GM12878 (cell line): ENCODE data around the gene EXOSC2. TPM values are rescaled to one million over a fixed set of nuclear protein-coding genes. Genes with fewer than 3 reads are reported as not detected.

ENCODE experiments used
- ATAC-seq: fragments of 200-7000 bp; cut with Tn5 transposase; 3 replicates; pipeline ENCODE4 v1.9.1; 2020; ENCODE audit warnings: mild to moderate bottlenecking, moderate library complexity
- BruUV-seq: library from RNA; stranded (reverse); fragments of 400-500 nt; replicated peaks from 2 replicates; lab custom pipeline; 2021; lab: Mats Ljungman, UMichigan
- CTCF ChIA-PET: fragments of 300-600 bp; sonication (Branson Sonifier 250); formaldehyde crosslinking; extraction: SDS; loops from one replicate; lab custom pipeline; 2021; ENCODE audit warnings: inconsistent platforms; lab: Yijun Ruan, JAX
- POLR2A ChIA-PET: fragments of 350-600 bp; formaldehyde crosslinking; extraction: SDS; loops from one replicate; lab custom pipeline; 2021; ENCODE audit warnings: inconsistent platforms; lab: Charles Lee
- RAD21 ChIA-PET: fragments of 300-600 bp; sonication (Branson Sonifier 250); formaldehyde crosslinking; loops from one replicate; lab custom pipeline; 2023; ENCODE audit warnings: antibody characterized with exemption; ENCODE audit not compliant: unreplicated experiment; lab: Charles Lee
- SMC1A ChIA-PET: fragments of 300-600 bp; sonication (Branson Sonifier 250); formaldehyde crosslinking; loops from one replicate; lab custom pipeline; 2023; ENCODE audit not compliant: unreplicated experiment, uncharacterized antibody; lab: Charles Lee
- DNase-seq: peaks from one replicate; pipeline ENCODE4 v3.0.0-alpha.2; 2011; ENCODE audit warnings: low read depth, low spot score
- FAIRE-seq: peaks from 3 replicates; lab custom pipeline; 2011; peaks lifted over from hg19 to GRCh38; lab: Jason Lieb, UNC
- H2AFZ ChIP-seq: 2 replicates; pipeline ENCODE4 v1.6.0; 2011; ENCODE audit warnings: low read depth, low read length, control low read depth; ENCODE audit not compliant: control insufficient read depth
- H3K27ac ChIP-seq: 2 replicates; pipeline ENCODE4 v1.5.1; 2011; ENCODE audit warnings: control low read depth; ENCODE audit not compliant: control insufficient read depth, insufficient read depth
- H3K27me3 ChIP-seq, 2 experiments: replicated peaks in 1 of 2; 2 replicates each; pipeline versions ENCODE4 v1.6.0 to v1.6.1; 2011; ENCODE audit warnings: low read length in 1 of 2; ENCODE audit not compliant: control insufficient read depth in 2 of 2, insufficient read depth in 2 of 2
- H3K36me3 ChIP-seq, 2 experiments: 2 replicates each; pipeline ENCODE4 v1.5.1; 2011; ENCODE audit warnings: low read length in 1 of 2; ENCODE audit not compliant: control insufficient read depth in 2 of 2, insufficient read depth in 2 of 2
- H3K4me1 ChIP-seq: 2 replicates; pipeline ENCODE4 v1.6.1; 2011; ENCODE audit warnings: mild to moderate bottlenecking, low read length, moderate library complexity, mixed read lengths; ENCODE audit not compliant: control insufficient read depth, insufficient read depth
- H3K4me2 ChIP-seq: 2 replicates; pipeline ENCODE4 v1.6.0; 2011; ENCODE audit warnings: control low read depth; ENCODE audit not compliant: control insufficient read depth, insufficient read depth
- H3K4me3 ChIP-seq: fragments of 200-600 bp; sonication (generic); 2 replicates; pipeline ENCODE4 v1.5.1; 2016
- H3K79me2 ChIP-seq: 2 replicates; pipeline ENCODE4 v1.6.0; 2011; ENCODE audit warnings: low read length; ENCODE audit not compliant: control insufficient read depth, insufficient read depth
- H3K9ac ChIP-seq: 2 replicates; pipeline ENCODE4 v1.8.0; 2011; ENCODE audit warnings: low read length, control low read depth, mixed read lengths; ENCODE audit not compliant: control insufficient read depth, insufficient read depth
- H3K9me3 ChIP-seq: replicated peaks from 3 replicates; pipeline ENCODE4 v1.5.1; 2011; ENCODE audit warnings: mild to moderate bottlenecking, low read length; ENCODE audit not compliant: control insufficient read depth, insufficient read depth
- H4K20me1 ChIP-seq: 2 replicates; pipeline ENCODE4 v1.6.0; 2011; ENCODE audit not compliant: control insufficient read depth, insufficient read depth
- IRF4 ChIP-seq: IDR thresholded peaks from 2 replicates; pipeline ENCODE4 v1.6.1; 2011; ENCODE audit warnings: low read depth, low read length
- POLR2AphosphoS2 ChIP-seq: IDR thresholded peaks from 2 replicates; pipeline ENCODE4 v1.6.1; 2011; ENCODE audit warnings: low read depth, mild to moderate bottlenecking, low read length, improper control_type of control experiment, moderate library complexity
- RCOR1 ChIP-seq: conservative IDR thresholded peaks from 2 replicates; pipeline ENCODE4 v1.6.1; 2012; ENCODE audit warnings: low read depth, low read length, improper control_type of control experiment
- WGBS: methylation state at CpG from one replicate; pipeline ENCODE4 v1.1.6; 2016; ENCODE audit warnings: low lambda C conversion rate; ENCODE audit not compliant: insufficient replicate concordance, insufficient coverage; ENCODE audit errors: missing lambda C conversion rate; 5-methylcytosine and 5-hydroxymethylcytosine counted together
- in situ Hi-C: fragments of 300-500 bp; cut with MboI; formaldehyde crosslinking; loops from 9 replicates; pipeline ENCODE4 v1.14.3; 2018; ENCODE audit warnings: mixed read lengths
- intact Hi-C: fragments of 100-400 bp; cut with micrococcal nuclease; formaldehyde crosslinking; loops from one replicate; pipeline ENCODE4 v1.14.2; 2022; ENCODE audit not compliant: unreplicated experiment
- polyA plus RNA-seq, 11 experiments: library from polyadenylated mRNA; depleted of rRNA in 4 of 11; unstranded in 6 of 11; stranded (reverse) in 5 of 11; fragments of >200 nt; fragmentation: Nextera tagmentation in 4 of 11; fragmentation: Illumina TruSeq in 1 of 11; extraction: Ambion mirVana in 4 of 11; extraction: Trizol in 1 of 11; gene quantifications; 1 replicate in 1 of 11; 2 replicates in 10 of 11; pipeline versions ENCODE4 v1.2.1 to v1.2.3, GENCODE V29; 2011 to 2016; ENCODE audit warnings: inconsistent platforms in 2 of 11, missing spikeins in 2 of 11, low read depth in 1 of 11
- total RNA-seq, 4 experiments: library from RNA; depleted of rRNA in 3 of 4; stranded (reverse); fragments of >200 nt in 3 of 4; fragmentation: Illumina TruSeq in 1 of 4; extraction: Trizol in 1 of 4; gene quantifications; 2 replicates each; pipeline versions ENCODE4 v1.2.1 to v1.2.3, GENCODE V29; 2013 to 2021

EXOSC2 gene
- total and polyA plus RNA-seq, 10 of the 15 experiments (the other 5 are each of a cell fraction or from before 2014, with no cell fraction given) = 26.3 to 55.0 (median 48.0) TPM

DNA sequence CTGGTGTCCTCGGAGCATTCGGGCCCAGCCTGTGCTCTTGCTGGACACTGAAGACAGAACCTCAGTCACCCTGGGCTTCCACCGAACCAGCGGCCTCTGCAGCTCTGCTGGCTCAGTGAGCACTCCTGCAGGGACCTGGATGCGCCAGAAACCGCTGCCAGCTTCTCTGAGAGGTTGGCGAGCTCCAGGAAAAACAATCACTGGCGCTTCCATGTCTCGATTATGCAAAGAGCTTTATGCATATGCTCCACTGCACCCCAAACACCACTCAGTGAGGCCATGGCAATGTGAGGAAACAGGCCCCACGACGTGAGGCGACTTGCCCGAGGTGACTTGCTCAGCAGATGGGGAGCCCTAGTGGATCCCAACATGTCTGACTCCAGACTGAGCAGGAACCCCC is 18.2 kb upstream of the EXOSC2 start (continued):
- TF ChIP-seq IRF4 = no peak
- TF ChIP-seq POLR2AphosphoS2 = no peak
- TF ChIP-seq, all 136 proteins: peak for 0

GRCh38 chr9:130677252-130677651 is 16.3 kb upstream of the EXOSC2 start:
- CTCF ChIA-PET = no interaction called here
- H3K4me3 ChIP-seq = no peak overlapping the region
- no peaks in the 10 kb centered on the region for H4K20me1 ChIP-seq
- WGBS = 53% methylated on average over 7 of the region's 7 CpGs
- no peak overlapping the region for H3K9ac ChIP-seq
- DNase-seq = no peak
- no peak for TF ChIP-seq RCOR1
- TF ChIP-seq, all 136 proteins: peak for 0
- in situ Hi-C loops = no loop called here
- ChIA-PET POLR2A (no interaction called here), SMC1A (no interaction called here), RAD21 (no interaction called here)
- ATAC-seq = no peak
- Histone ChIP-seq H2AFZ (no peak overlapping the region), H3K4me2 (no peak overlapping the region), H3K79me2 (no peaks in the 10 kb centered on the region), H3K27ac (no peak overlapping the region), H3K4me1 (peaks cover 4% of the 10 kb centered on the region), H3K9me3 (no peaks in the 10 kb centered on the region), H3K36me3 (no peaks in the 10 kb centered on the region), H3K27me3 (peaks cover 0 to 3% of the 10 kb centered on the region in 2 experiments; a peak in 3 of 4 replicates)
- intact Hi-C loops = no loop called here
- FAIRE-seq = no peak
- no TSS peak for BruUV-seq
